GM21619 (cell line): Measurements from ENCODE around the gene CTSG.
"Not testable (repeated sequence)": the region's sequence is repeated elsewhere in the genome, so short reads cannot be mapped to it uniquely, and the experiment has no call there.

ENCODE experiments used
- ATAC-seq: cut with Tn5 transposase; IDR thresholded peaks from one replicate; pipeline ENCODE4 v1.9.1; 2021; ENCODE audit not compliant: unreplicated experiment

The CTSG gene, protein sequence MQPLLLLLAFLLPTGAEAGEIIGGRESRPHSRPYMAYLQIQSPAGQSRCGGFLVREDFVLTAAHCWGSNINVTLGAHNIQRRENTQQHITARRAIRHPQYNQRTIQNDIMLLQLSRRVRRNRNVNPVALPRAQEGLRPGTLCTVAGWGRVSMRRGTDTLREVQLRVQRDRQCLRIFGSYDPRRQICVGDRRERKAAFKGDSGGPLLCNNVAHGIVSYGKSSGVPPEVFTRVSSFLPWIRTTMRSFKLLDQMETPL

DNA sequence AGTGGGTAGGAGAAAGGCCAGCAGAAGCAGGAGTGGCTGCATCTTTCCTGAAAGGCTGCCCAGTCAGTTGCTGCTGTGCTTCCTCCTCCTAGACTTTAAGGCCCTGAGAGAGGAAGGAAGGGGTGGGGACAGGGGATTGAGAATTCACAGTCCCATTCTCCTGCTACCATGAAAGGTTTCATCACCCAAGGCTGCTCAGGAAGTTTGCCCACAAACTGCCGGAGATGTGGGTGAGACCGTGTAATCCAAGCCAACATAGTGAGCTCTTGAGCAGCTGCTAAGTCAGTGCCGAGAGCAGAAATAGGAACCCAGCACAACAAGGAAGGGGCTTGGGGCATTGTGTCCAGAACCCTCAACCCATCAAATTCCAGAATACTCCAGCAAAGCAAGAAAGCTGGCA is at the start of gene CTSG:
CTSG (minus strand) TSS at position 69 of the 400 bp plus-strand sequence; CDS start at position 42, 27 bp downstream.
- ATAC-seq = no peak

- ATAC-seq = no peak
Observed at GRCh38 chr14:24613747-24614146, 37.7 kb upstream of the CTSG start.

GRCh38 chr14:24613241-24613640 is 37.2 kb upstream of the CTSG start:
- no peak for ATAC-seq

GRCh38 chr14:24612196-24612595 is 36.1 kb upstream of the CTSG start:
- ATAC-seq = no peak

GRCh38 chr14:24609655-24610344 is 33.8 kb upstream of the CTSG start, which contains the start of gene GZMH:
Gene GZMH (minus strand): TSS chr14:24609685. CDS start chr14:24609613, 72 bp downstream.
- no peak for ATAC-seq

- no peak for ATAC-seq
Observed at GRCh38 chr14:24607635-24608514, 31.8 kb upstream of the CTSG start.

GRCh38 chr14:24607081-24607480 is 31.0 kb upstream of the CTSG start:
- ATAC-seq = no peak

GRCh38 chr14:24606297-24606696 is 30.2 kb upstream of the CTSG start:
- ATAC-seq = no peak

GRCh38 chr14:24605435-24606190 is 29.6 kb upstream of the CTSG start:
- ATAC-seq = peak; percentile 84

DNA sequence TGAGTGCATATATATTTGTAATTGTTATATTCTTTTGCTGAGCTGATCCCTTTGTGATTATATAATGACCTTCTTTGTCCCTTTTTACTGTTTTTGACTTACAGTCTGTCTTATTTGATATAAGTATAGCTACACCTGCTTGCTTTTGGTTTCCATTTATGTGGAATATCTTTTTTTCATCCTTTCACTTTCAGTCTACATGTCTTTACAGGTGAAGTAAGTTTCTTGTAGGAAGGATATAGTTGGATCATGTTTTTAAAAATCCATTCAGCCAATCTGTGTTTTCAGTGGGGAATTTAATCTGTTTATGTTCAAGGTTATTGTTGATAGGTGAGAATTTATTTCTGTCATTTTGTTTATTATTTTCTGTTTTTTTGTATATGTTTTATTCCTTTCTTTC is 21.4 kb upstream of the CTSG start:
- ATAC-seq = no peak

DNA sequence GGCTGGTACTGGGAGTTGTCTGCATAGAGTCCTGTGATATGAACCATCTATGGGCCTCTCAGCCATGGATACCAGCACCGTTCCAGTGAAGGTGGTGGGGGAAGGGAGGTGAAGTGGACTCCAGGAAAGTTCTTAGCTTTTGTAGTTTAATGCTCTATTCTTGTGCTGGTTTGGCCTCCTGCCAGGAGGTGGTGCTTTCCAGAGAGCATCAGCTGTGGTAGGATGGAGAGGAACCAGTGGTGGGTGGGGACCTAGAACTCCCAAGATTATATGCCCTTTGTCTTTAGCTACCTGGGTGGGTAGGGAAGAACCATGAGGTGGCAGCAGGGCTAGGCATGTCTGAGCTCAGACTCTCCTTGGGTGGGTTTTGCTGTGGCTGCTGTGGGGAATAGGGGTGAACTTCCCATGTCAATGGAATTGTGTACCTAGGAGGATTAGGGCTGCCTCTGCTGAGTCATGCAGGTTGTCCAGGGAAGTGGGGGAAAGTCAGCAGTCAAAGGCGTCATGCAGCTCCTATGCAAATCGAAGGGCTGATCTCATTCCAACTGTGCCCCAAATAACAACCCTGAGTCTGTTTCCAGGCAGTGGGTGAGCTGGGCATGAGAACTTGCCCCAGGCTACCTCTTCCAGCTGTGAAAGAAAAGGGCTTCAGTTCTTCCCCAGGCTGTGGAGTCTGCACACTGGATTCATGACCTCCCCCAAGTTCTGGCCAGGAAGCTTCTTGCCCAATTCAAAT is 19.2 kb upstream of the CTSG start:
- no peak for ATAC-seq

DNA sequence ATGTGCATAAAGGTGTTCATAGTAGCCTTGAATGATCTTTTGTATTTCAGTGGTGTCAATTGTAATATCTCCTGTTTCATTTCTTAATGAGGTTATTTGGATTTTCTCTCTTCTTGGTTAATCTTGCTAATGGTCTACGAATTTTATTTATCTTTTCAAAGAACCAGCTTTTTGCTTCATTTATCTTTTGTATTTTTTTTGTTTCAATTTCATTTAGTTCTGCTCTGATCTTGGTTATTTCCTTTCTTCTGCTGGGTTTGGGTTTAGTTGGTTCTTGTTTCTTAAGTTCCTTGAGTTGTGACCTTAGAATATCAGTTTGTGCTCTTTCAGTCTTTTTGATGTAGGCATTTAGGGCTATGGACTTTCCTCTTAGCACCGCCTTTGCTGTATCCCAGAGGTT is 15.0 kb upstream of the CTSG start:
- not testable (repeated sequence) for ATAC-seq

GRCh38 chr14:24584402-24584801 is 8.4 kb upstream of the CTSG start:
- not testable (repeated sequence) for ATAC-seq

GRCh38 chr14:24578558-24578957 is 2.5 kb upstream of the CTSG start:
- no peak for ATAC-seq

GRCh38 chr14:24576771-24577170 is 721 bp upstream of the CTSG start:
- no peak for ATAC-seq

DNA sequence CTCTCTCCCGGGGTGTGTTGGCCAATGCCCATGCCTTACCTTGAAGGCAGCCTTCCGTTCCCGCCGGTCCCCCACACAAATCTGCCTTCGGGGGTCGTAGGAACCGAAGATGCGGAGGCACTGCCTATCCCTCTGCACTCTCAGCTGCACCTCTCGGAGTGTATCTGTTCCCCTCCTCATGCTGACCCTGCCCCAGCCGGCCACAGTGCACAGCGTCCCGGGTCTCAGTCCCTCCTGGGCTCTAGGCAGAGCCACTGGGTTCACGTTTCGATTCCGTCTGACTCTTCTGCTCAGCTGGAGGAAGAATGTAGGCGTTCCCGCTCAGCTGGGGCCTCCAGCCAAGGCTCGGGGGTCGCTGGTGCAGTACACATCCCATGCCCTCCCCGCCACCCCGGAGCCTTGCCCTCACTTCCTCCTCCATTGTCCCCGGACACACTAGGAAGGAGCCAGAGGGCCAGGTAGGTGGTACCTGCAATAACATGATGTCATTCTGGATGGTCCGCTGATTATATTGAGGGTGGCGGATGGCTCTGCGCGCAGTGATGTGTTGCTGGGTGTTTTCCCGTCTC is 1.8 kb downstream of the CTSG start:
- ATAC-seq = no peak

DNA sequence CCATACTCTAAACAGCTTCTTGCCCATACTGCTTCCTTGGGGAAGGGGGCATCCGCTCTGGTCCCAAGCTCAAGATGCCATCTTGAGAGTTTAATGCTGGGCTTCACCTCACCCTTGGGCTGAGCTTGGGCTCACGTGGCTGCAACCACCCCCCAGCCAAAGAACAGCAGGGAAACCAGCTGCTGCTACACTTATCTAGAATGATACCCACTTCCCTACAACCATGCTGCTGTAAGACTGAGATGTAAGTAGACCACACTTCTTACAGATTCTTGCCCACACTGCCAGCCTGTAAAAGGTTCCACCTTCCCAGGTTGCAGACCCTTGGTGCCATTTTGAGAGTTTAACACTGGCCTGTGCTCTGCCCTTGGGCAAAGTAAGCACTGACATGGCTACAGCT is 9.7 kb downstream of the CTSG start:
- ATAC-seq = no peak

DNA sequence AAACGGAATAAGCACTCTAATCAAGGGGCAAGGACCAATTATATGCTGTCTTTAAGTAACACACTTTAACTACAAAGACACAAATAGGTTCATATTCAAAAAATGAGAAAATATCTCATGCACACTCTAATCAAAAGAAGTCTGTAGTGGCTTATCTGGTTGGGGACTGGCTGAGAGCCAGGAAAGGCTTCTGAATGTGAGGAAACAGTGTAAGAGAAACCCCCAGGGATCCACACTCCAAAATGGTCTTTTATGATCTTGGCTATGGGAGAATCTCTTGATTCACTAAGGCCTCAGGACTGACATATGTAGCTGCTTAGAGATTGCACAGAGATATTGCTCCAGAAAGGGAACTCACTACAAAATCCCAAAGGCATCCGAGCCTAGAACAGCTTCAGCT is 10.3 kb downstream of the CTSG start:
- ATAC-seq = no peak

GRCh38 chr14:24563505-24563904 is 12.5 kb downstream of the CTSG start:
- ATAC-seq = no peak

DNA sequence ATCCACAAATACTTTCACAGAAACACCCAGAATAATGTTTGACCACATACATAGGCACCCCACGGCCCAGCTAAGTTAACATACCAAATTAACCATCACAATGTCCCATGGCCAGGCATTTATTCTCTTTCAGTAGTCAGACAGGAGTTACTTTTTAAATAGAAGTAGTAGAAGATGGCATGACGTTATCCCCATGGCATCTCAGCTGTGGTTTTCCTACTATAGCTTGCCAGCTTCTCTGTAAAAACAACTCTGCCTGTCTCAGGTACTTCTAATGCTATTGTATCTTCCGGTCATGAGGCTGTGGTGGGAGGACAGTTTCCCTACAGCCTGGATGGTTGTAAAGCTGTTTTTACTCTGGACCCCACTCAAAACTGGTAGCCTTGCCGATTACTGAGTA is 19.3 kb downstream of the CTSG start:
- ATAC-seq = no peak
